Activated T-helper 1 cell treated with anti-CD3 and anti-CD28 coated beads, Interleukin-12 subunit alpha, Interleukin-12 subunit beta, Interleukin-2, Interleukin-4 antibody, amounts not matched to agents 30 ng/mL and 10 ng/mL and 1 ng/mL, durations not matched to agents 14 hours and 24 hours and 36 hours (primary cell): ENCODE results near the gene SELP. TPM values are rescaled to one million over a fixed set of nuclear protein-coding genes. Genes with fewer than 3 reads are reported as not detected.

ENCODE experiments used
- DNase-seq: peaks from one replicate; pipeline ENCODE4 v3.0.0; 2021; ENCODE audit warnings: low spot score
- H3K27ac Mint-ChIP-seq: one replicate; pipeline ENCODE4 v1.8.0; 2021; ENCODE audit warnings: mild to moderate bottlenecking, mixed read lengths
- H3K27me3 Mint-ChIP-seq: one replicate; pipeline ENCODE4 v1.8.0; 2022; ENCODE audit warnings: mild to moderate bottlenecking, moderate library complexity, mixed read lengths; ENCODE audit not compliant: insufficient read depth
- H3K36me3 Mint-ChIP-seq: one replicate; pipeline ENCODE4 v1.8.0; 2021; ENCODE audit warnings: low read depth, mixed read lengths
- H3K4me1 Mint-ChIP-seq: one replicate; pipeline ENCODE4 v1.8.0; 2021; ENCODE audit warnings: low read depth, mixed read lengths
- H3K4me3 Mint-ChIP-seq: one replicate; pipeline ENCODE4 v1.8.0; 2021; ENCODE audit warnings: mild to moderate bottlenecking, moderate library complexity, mixed read lengths
- H3K9me3 Mint-ChIP-seq: one replicate; pipeline ENCODE4 v1.8.0; 2021; ENCODE audit warnings: mixed read lengths
- intact Hi-C: fragments of 100-400 bp; cut with micrococcal nuclease; formaldehyde crosslinking; loops from one replicate; pipeline ENCODE4 v1.15.1; 2024
- total RNA-seq: library from RNA; stranded (reverse); gene quantifications from 2 replicates; pipeline ENCODE4 v1.2.3, GENCODE V29; 2022

SELP gene
- total RNA-seq, 1 donor from 2014 or later = 0.13 TPM

DNA sequence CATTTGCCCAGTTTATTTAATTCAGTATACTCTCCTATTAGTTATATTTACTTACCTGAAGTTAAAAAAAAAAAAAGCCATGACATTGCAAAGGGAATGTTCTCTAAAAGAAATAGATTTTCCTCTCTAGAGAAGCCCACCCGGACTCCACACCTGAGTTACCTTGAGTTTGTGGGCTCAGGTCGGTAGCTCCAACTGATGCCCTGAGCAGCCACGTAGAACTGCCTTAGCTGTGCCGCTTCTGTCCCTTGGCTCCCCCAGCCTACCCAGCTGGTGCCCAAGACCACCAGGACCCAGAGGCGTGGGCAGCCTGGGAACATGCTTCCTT, 43.9 kb downstream of the SELP start:
- Mint-ChIP-seq H3K36me3 (peaks cover 13% of the 10 kb centered on the region), H3K27ac (peak overlapping the region; percentile 91), H3K4me3 (peak overlapping the region; percentile 96), H3K4me1 (peaks cover 76% of the 10 kb centered on the region), H3K27me3 (no peaks in the 10 kb centered on the region), H3K9me3 (no peaks in the 10 kb centered on the region)
- intact Hi-C loops = loop anchor here (1.0 to 10.0 kb wide), 7 partner anchors 8 to 1349 kb away; partner anchors contain the start of gene KIFAP3
- no peak for DNase-seq

DNA sequence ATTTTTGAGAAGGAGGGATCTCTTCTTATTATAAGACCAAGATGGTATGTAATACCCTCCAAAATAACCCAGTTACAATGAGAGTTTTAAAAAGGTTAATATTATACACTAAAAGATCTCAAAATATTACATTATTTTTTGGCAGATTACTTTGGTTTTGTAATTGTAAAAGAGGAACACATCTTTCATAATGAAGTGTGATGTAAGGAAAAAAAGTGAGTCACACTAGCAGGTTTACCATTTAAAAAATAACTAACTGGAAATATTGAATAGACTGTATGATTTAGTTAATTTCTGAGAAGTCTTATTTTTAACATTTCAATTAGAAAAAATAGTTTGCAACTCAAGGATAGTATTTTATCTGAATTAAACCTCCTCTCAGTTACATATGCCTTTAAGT, 44.7 kb downstream of the SELP start:
- H3K9me3 Mint-ChIP-seq = no peaks in the 10 kb centered on the region
- H3K4me1 Mint-ChIP-seq = peaks cover 75% of the 10 kb centered on the region
- no peaks in the 10 kb centered on the region for H3K27me3 Mint-ChIP-seq
- intact Hi-C loops = loop anchor here (1.0 to 10.0 kb wide), 8 partner anchors 34 to 1348 kb away; partner anchors contain the start of genes BLZF1, KIFAP3 and METTL18
- DNase-seq = no peak
- H3K4me3 Mint-ChIP-seq = peak overlapping the region; percentile 96
- H3K27ac Mint-ChIP-seq = peak overlapping the region; percentile 91
- peaks cover 13% of the 10 kb centered on the region for H3K36me3 Mint-ChIP-seq

DNA sequence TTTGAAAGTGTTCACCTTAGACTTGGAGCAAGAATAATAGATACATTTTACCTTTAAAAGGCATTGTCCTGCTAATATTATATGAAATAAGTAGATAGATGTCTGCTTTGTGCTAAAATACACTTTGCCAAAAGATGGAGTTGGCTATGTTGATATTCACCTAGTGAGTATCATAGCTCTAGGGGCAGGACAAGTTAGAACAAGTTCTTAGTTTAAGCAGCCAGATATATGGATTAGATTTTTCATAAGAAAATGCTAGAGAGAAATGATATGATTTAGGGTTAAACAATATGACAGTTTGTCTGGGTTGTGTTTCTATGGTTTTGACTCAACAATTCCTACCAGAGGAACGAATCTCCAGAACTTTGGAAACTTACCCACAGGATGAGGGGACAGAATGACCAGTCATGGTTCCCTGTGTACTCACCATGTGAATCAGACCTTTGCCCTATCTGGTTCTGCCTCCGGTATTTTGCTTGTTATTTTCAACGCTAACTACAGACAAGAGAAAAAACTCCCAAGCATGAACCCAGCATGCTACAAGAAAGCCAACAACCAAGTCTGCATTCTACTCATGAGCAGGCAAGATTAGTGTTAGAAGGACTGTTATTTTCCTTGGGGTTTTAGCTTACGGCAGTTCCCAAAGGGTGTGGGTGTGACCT, 45.3 kb downstream of the SELP start:
- H3K4me3 Mint-ChIP-seq = peak overlapping the region; percentile 96
- intact Hi-C loops = loop anchor here (1.0 to 10.0 kb wide), 9 partner anchors 34 to 1347 kb away; partner anchors contain the start of genes BLZF1, KIFAP3 and METTL18
- H3K4me1 Mint-ChIP-seq = peaks cover 70% of the 10 kb centered on the region
- H3K27ac Mint-ChIP-seq = peak overlapping the region; percentile 91
- H3K36me3 Mint-ChIP-seq = peaks cover 13% of the 10 kb centered on the region
- no peak for DNase-seq
- no peaks in the 10 kb centered on the region for H3K9me3 Mint-ChIP-seq
- no peaks in the 10 kb centered on the region for H3K27me3 Mint-ChIP-seq

DNA sequence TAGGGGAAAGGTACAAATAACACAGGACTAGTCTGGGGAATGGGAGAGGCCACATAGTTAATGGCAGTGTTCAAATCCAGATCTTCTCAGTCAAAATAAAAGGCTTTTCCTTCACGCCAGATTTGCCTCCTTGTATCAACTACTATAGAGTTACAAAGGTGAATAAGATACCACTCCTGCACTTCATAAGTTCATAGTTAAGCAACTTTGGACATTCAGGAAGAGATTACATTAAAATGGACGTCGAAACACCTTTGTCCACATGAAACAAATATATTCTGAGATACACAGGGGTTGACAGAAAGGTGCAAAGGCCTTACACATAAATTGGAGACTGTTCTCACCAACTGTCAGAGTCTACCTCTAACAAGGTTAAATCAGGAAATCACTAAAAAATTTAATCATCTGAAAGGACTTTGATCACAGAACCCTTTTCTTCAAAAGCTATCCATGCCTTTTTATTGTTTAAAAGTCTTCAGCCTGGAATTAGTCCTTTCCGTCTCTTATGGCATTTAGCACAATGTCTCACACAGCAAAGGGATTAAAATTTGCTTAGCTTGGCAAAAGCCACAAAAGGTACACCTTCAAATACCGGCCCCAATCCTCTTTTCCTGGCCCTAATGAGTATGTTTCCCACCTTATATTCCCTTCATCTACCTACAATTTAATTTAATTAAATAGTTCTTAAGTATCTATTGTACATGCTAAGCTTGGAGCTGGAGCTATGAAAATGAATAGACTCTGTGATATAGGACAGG, 51.8 kb downstream of the SELP start:
- no peaks in the 10 kb centered on the region for H3K27me3 Mint-ChIP-seq
- H3K4me3 Mint-ChIP-seq = no peak overlapping the region
- H3K4me1 Mint-ChIP-seq = peaks cover 17% of the 10 kb centered on the region
- no peaks in the 10 kb centered on the region for H3K9me3 Mint-ChIP-seq
- peaks cover 31% of the 10 kb centered on the region for H3K36me3 Mint-ChIP-seq
- H3K27ac Mint-ChIP-seq = no peak overlapping the region
- intact Hi-C loops = no loop called here
- no peak for DNase-seq

DNA sequence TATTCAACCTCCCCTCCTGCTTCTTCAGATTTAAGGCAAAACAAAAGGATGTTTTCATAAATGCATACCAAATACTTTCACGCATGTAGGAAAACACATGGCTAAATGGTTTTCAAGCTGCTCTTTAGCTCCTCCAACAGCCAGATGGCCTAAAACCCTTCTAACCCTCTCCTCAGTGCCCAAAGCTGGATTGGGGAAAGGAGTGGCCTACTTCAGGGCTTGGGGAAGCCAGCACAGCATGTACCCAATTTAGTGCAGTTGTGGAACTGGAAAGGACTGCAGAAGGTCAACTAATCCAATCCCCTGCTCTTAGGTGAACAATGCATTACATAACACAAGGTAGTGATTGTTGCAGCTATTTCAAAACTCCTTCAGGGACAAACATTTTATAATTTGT, 53.0 kb downstream of the SELP start:
- Mint-ChIP-seq H3K9me3 (no peaks in the 10 kb centered on the region), H3K27me3 (no peaks in the 10 kb centered on the region), H3K27ac (no peak overlapping the region), H3K36me3 (peaks cover 31% of the 10 kb centered on the region), H3K4me3 (no peak overlapping the region), H3K4me1 (peaks cover 11% of the 10 kb centered on the region)
- intact Hi-C loops = no loop called here
- no peak for DNase-seq

DNA sequence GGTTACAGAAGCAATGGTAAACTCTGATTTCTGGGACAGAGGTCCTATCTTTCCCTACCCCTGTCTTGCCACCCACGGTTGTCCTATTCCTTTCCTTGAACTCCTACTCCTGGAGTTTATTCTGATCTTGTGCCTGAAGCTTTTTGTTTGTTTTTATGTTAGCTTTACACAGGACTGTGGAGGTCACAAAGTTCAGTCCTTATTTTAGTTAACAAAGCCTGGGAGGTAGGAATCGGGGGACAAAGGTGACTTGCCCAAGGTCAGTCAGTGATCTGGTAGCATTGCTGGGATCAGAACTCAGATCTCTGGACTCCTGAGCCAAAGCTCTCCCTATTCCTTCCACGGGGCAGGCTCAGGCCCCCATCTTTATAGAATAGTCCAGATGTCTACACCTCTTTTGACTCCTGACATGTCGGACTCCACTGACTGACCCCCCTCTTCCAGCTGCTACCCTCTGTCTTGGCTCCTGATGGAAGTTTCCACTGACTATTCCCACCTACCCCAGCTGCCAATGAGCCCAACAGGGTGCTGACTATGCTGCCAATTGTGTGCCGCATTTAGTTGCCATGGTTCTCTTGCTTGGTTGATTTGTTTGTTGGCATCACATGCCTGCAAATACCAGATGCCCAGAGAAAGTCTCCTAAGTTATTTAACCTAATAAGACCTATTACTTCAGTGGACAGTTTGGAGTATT, 53.5 kb downstream of the SELP start:
- Mint-ChIP-seq H3K36me3 (peaks cover 36% of the 10 kb centered on the region), H3K27ac (no peak overlapping the region)

DNA sequence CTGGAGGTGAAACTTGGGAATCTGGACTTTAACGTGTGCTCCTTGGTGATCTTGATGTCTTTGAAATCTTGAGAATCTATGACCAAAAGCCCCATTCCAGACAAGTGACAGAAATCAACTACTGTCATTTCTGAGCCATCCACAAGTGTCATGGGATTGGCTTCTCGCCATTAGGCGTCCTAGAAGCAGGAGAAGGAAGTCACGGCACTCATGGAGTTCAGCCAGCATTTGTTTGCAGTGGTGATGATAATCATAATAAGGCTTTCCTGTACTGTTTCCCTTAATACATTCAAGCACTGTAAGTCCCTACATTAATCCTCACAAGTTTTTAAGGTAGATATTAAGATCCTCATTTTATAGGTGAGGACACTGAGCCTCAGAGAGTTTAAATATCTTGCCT, 55.6 kb downstream of the SELP start:
- H3K4me1 Mint-ChIP-seq = peaks cover 11% of the 10 kb centered on the region
- intact Hi-C loops = no loop called here
- no peak overlapping the region for H3K4me3 Mint-ChIP-seq
- no peak overlapping the region for H3K27ac Mint-ChIP-seq
- H3K27me3 Mint-ChIP-seq = no peaks in the 10 kb centered on the region
- no peak for DNase-seq
- no peaks in the 10 kb centered on the region for H3K9me3 Mint-ChIP-seq
- peaks cover 44% of the 10 kb centered on the region for H3K36me3 Mint-ChIP-seq

More for the DNA sequence above, 53.5 kb downstream of the SELP start:
- no peaks in the 10 kb centered on the region for H3K9me3 Mint-ChIP-seq
- H3K4me3 Mint-ChIP-seq = no peak overlapping the region
- no peak for DNase-seq
- peaks cover 11% of the 10 kb centered on the region for H3K4me1 Mint-ChIP-seq
- intact Hi-C loops = no loop called here
- no peaks in the 10 kb centered on the region for H3K27me3 Mint-ChIP-seq

DNA sequence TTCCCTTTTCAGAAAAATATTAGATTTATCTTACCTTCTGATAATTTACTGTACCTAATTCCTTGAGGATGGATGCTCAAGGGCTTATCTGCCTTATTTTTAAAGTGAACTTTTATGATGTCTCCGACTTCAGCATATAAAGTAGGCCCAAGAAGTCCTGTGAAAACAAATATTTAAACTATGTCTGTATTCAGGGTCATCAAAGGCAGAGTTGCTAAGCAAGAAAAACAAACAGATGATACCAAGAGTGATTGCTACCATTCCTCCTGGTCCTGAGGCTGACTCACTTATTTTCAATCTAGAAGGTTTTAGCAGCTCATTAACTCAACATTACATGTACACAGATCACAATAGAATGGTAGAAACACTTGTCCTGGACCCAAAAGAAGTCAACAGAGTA, 57.7 kb downstream of the SELP start:
- intact Hi-C loops = no loop called here
- DNase-seq = no peak
- no peak overlapping the region for H3K27ac Mint-ChIP-seq
- H3K9me3 Mint-ChIP-seq = no peaks in the 10 kb centered on the region
- H3K36me3 Mint-ChIP-seq = peaks cover 41% of the 10 kb centered on the region
- peaks cover 7% of the 10 kb centered on the region for H3K4me1 Mint-ChIP-seq
- H3K4me3 Mint-ChIP-seq = no peak overlapping the region
- H3K27me3 Mint-ChIP-seq = no peaks in the 10 kb centered on the region

DNA sequence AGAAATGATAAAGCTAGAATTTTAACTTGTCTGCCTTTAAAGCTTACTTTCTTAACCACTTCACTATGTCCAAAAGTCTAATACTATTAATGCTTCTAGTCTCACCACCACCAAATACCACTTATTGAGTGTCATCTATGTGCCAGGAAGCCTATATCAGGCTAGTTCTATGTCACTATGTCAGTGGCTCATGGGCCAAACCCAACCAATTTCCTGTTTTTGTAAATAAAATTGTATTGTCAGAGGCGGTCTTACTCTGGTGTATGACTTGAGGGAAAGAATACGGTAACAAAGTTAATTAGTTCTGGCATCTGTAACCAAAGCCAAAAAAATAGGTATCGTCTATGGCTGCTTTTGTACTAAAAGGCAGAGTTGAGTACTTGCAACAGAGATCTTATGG, 58.5 kb downstream of the SELP start:
- no peak for DNase-seq

DNA sequence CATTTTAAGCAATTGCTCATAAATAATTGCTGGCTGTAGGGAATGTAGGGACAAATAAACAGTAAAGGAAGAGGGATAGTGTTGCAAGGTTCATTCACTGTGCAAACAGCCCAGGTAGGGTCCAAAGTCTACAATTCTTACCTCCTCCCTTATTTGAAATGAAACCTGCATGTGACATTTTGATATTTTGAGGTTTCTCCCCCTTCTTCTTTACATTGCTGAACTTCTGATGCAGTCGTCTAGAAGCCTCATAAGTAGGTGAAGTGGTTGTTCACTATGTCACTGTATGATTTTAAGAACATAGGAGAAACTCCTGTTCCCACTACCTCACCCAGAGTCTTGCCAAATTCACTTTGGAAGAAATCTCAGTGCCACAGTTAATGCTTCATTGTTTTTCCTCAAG, 59.8 kb downstream of the SELP start:
- Mint-ChIP-seq H3K4me3 (no peak overlapping the region), H3K4me1 (peaks cover 15% of the 10 kb centered on the region), H3K27me3 (no peaks in the 10 kb centered on the region), H3K36me3 (peaks cover 45% of the 10 kb centered on the region), H3K27ac (no peak overlapping the region), H3K9me3 (no peaks in the 10 kb centered on the region)
- intact Hi-C loops = no loop called here
- no peak for DNase-seq

More for the DNA sequence above, 58.5 kb downstream of the SELP start:
- Mint-ChIP-seq H3K27me3 (no peaks in the 10 kb centered on the region), H3K4me3 (no peak overlapping the region), H3K27ac (no peak overlapping the region), H3K4me1 (peaks cover 7% of the 10 kb centered on the region), H3K36me3 (peaks cover 43% of the 10 kb centered on the region), H3K9me3 (no peaks in the 10 kb centered on the region)
- intact Hi-C loops = no loop called here

DNA sequence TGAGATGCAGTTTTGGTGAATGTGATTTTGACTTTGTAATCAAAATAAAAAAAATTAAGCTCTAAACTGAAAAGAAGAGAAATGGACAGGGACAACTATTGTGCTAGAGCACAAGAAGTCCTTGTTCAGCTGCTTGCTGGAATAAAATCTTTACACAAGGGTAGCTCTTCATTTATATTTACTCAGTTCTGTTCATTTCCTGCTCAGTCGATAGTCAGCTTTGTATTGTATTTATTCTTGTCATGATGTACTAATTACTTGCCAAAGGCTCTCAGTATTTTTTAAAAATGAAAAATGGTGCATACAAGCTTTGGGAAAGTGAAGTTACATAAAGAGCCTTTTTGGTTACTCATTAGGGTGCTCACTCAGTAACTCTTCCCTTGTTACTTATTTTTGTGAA, 61.4 kb downstream of the SELP start:
- H3K9me3 Mint-ChIP-seq = peaks cover 9% of the 10 kb centered on the region
- peaks cover 13% of the 10 kb centered on the region for H3K4me1 Mint-ChIP-seq
- H3K36me3 Mint-ChIP-seq = peaks cover 53% of the 10 kb centered on the region
- no peaks in the 10 kb centered on the region for H3K27me3 Mint-ChIP-seq
- intact Hi-C loops = no loop called here
- no peak overlapping the region for H3K27ac Mint-ChIP-seq
- no peak overlapping the region for H3K4me3 Mint-ChIP-seq
- DNase-seq = no peak

DNA sequence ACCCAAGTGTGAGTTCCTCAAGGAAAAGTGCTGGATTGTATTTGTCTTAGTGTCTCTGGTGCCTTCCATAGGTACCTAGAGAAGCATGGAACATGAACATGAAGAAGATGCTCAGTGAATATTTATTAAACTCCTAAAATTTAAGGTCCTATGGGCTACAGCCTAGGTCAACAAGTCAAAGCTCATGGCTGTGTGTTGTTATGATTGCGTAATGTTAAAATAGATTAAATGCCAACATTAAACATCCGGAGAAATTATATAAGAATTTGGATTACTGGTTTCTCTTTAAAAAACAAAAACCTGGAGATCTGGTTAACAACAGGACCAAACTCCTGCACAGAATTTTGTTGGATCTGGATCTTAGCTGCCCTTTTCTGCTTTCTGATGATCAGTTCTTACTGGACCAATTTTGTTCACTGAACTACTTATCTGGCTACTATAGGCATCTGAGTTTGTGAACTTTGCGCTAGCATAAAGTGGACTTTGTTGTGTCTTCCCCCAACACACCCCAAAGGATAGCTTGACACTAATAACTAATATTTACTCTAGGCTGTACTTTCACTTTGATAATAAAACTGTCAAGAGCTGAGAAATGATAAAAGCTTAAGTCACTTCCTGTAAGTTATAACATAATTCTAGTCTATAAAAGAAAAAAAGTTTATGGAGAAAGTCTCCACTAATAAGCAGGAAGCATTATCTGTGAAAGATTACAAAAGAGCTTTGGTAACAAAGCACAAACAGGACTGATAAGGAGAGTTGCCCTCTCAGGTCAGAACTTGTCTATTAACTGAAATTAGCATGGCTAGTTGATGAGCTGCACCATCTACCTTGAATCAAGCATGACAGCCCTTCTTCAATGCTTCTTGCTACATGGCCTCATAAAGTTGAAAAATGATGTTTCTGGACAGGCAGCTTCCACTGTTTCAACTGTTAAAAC, 64.3 kb downstream of the SELP start:
- peaks cover 9% of the 10 kb centered on the region for H3K4me1 Mint-ChIP-seq
- H3K27ac Mint-ChIP-seq = no peak overlapping the region
- H3K36me3 Mint-ChIP-seq = peaks cover 49% of the 10 kb centered on the region
- no peaks in the 10 kb centered on the region for H3K27me3 Mint-ChIP-seq
- DNase-seq = no peak
- H3K4me3 Mint-ChIP-seq = no peak overlapping the region
- peaks cover 14% of the 10 kb centered on the region for H3K9me3 Mint-ChIP-seq
- intact Hi-C loops = no loop called here
